Effector CD8-positive, alpha-beta T cell (primary cell): Measurements from ENCODE around the gene ACTMAP.
A peak's percentile ranks its signal among the peaks of the same experiment; 100 is the strongest.
"Not testable (repeated sequence)": the region's sequence is repeated elsewhere in the genome, so short reads cannot be mapped to it uniquely, and the experiment has no call there.

Experiments used
- DNase-seq: peaks from one replicate; lab custom pipeline; 2025; lab: John Stamatoyannopoulos, UW
- total RNA-seq, 4 experiments: gene quantifications; one replicate each; lab custom pipeline; 2026; lab: John Stamatoyannopoulos, UW

ACTMAP gene
- 1.4 to 3.1 (median 2.2) reads per million in 4 experiments for total RNA-seq

GRCh38 chr19:40750058-40750873, at the start of gene ACTMAP:
Gene ACTMAP (minus strand): TSS chr19:40750477. CDS start chr19:40749803, 674 bp downstream.
- DNase-seq: peak; percentile 99

- no peak for DNase-seq
Observed at GRCh38 chr19:40799558-40800338, 49.5 kb upstream of the ACTMAP start.

GRCh38 chr19:40798683-40799557, 48.6 kb upstream of the ACTMAP start, which contains the start of gene EGLN2:
Gene EGLN2 (plus strand): TSS chr19:40799191. CDS start chr19:40800573, 1,382 bp downstream.
- peak; percentile 100 for DNase-seq

GRCh38 chr19:40797963-40798682, 47.8 kb upstream of the ACTMAP start:
- peak; percentile 54 for DNase-seq

- DNase-seq: no peak
Observed at GRCh38 chr19:40797166-40797962, 47.1 kb upstream of the ACTMAP start.

- no peak for DNase-seq
Observed at GRCh38 chr19:40791996-40792395, 41.7 kb upstream of the ACTMAP start.

GRCh38 chr19:40791349-40791748, 41.1 kb upstream of the ACTMAP start:
- no peak for DNase-seq

- DNase-seq: no peak
Observed at GRCh38 chr19:40786060-40787037, 36.1 kb upstream of the ACTMAP start.

GRCh38 chr19:40785526-40785925, 35.2 kb upstream of the ACTMAP start:
- no peak for DNase-seq

- DNase-seq: not testable (repeated sequence)
Observed at GRCh38 chr19:40784146-40784545, 33.9 kb upstream of the ACTMAP start.

GRCh38 chr19:40783711-40784110, 33.4 kb upstream of the ACTMAP start:
- no peak for DNase-seq

GRCh38 chr19:40781140-40781539, 30.9 kb upstream of the ACTMAP start:
- no peak for DNase-seq

GRCh38 chr19:40780582-40780981, 30.3 kb upstream of the ACTMAP start:
- DNase-seq: no peak

- no peak for DNase-seq
Observed at GRCh38 chr19:40778706-40779284, 28.5 kb upstream of the ACTMAP start.

GRCh38 chr19:40777937-40778705, 27.8 kb upstream of the ACTMAP start, which contains the start of gene RAB4B:
Gene RAB4B (plus strand): TSS chr19:40778247. CDS start chr19:40778376, 129 bp downstream.
- DNase-seq: peak; percentile 99

- DNase-seq: no peak
Observed at GRCh38 chr19:40777645-40777936, 27.3 kb upstream of the ACTMAP start.

- peak; percentile 85 for DNase-seq
Observed at GRCh38 chr19:40776932-40777644, 26.8 kb upstream of the ACTMAP start.
